Ovary (tissue), 3 donors: ENCODE results near the gene SUSD3.

Experiments
- CTCF ChIP-seq, 3 donors: fragments of 450-650 bp in 2 of 3; fragments of 200-600 bp in 1 of 3; IDR thresholded peaks; one replicate each; pipeline versions ENCODE4 v1.5.1 to v1.8.0; 2016 to 2022; ENCODE audit warnings: antibody characterized with exemption in 3 of 3, mild to moderate bottlenecking in 1 of 3
- EP300 ChIP-seq: sonication (generic); formaldehyde crosslinking; IDR thresholded peaks from one replicate; pipeline ENCODE4 v1.6.1; 2017; ENCODE audit warnings: antibody characterized with exemption
- POLR2A ChIP-seq: fragments of 450-650 bp; IDR thresholded peaks from one replicate; pipeline ENCODE4 v1.6.1; 2017; ENCODE audit warnings: antibody characterized with exemption, mild to moderate bottlenecking, moderate library complexity
- donor health status: DM: no; HTN: no; CAD: no.

- TF ChIP-seq CTCF (IDR thresholded peaks at IDR 0.05): no peak
- no peak for TF ChIP-seq POLR2A
- no peak for TF ChIP-seq EP300
These were observed 53.0 kb downstream of the SUSD3 start for GRCh38 chr9:93111371-93112115.
